Testis (tissue), 2 donors: ENCODE results near the gene RNF212.
"Not testable (repeated sequence)": the region's sequence is repeated elsewhere in the genome, so short reads cannot be mapped to it uniquely, and the experiment has no call there.

Experiments
- CTCF ChIP-seq, 3 experiments: fragments of 450-650 bp in 2 of 3; fragments of 200-600 bp in 1 of 3; sonication (generic) in 1 of 3; IDR thresholded peaks; one replicate each; pipeline ENCODE4 v1.5.1; 2016 to 2019; ENCODE audit warnings: antibody characterized with exemption in 3 of 3, mild to moderate bottlenecking in 2 of 3, moderate library complexity in 1 of 3
- POLR2A ChIP-seq: fragments of 450-650 bp; IDR thresholded peaks from one replicate; pipeline ENCODE4 v1.6.1; 2017; ENCODE audit warnings: antibody characterized with exemption, mild to moderate bottlenecking, moderate library complexity

GRCh38 chr4:1055243-1055701, 58.1 kb downstream of the RNF212 start:
- TF ChIP-seq POLR2A; CTCF (IDR thresholded peaks at IDR 0.05): not testable (repeated sequence)
